HCT116 (cell line): ENCODE results near the gene PPP1R3G. TPM values are rescaled to one million over a fixed set of nuclear protein-coding genes. Genes with fewer than 3 reads are reported as not detected.

Experiments
- ATAC-seq: fragments of 200-7000 bp; cut with Tn5 transposase; 2 replicates; pipeline ENCODE4 v1.9.1; 2020; ENCODE audit warnings: mild to moderate bottlenecking, moderate library complexity
- BruUV-seq: library from RNA; stranded (reverse); fragments of 400-500 nt; replicated peaks from 2 replicates; lab custom pipeline; 2021; lab: Mats Ljungman, UMichigan
- CTCF ChIA-PET: fragments of 300-600 bp; sonication (Branson Sonifier 250); formaldehyde crosslinking; loops from one replicate; lab custom pipeline; 2021; ENCODE audit warnings: antibody characterized with exemption; lab: Charles Lee
- POLR2A ChIA-PET: fragments of 300-600, 350-600 bp; sonication (Branson Sonifier 250); formaldehyde crosslinking; loops from one replicate; lab custom pipeline; 2021; ENCODE audit warnings: antibody characterized with exemption; lab: Charles Lee
- RAD21 ChIA-PET, 2 experiments: fragments of 300-600 bp; sonication (Branson Sonifier 250); formaldehyde crosslinking; loops; one replicate each; lab custom pipeline; 2023; ENCODE audit warnings: low total read pairs in 2 of 2; ENCODE audit not compliant: uncharacterized antibody in 2 of 2, unreplicated experiment in 2 of 2, low non-redundant PET in 1 of 2; lab: Charles Lee
- DNase-seq: peaks from one replicate; pipeline ENCODE4 v3.0.0-alpha.2; 2010; ENCODE audit warnings: low read depth, low spot score
- H2AFZ ChIP-seq: fragments of 200-600 bp; shearing (Covaris generic), sonication (generic); 2 replicates; pipeline ENCODE4 v1.6.1; 2017; ENCODE audit warnings: low read depth, mixed run types, mixed read lengths, antibody characterized with exemption, low read length; ENCODE audit not compliant: poor library complexity, severe bottlenecking
- H3K27ac ChIP-seq: 2 replicates; pipeline ENCODE4 v1.5.1; 2012; ENCODE audit warnings: low read depth, low read length
- H3K27me3 ChIP-seq: fragments of 200-600 bp; sonication (generic); 2 replicates; pipeline ENCODE4 v1.6.1; 2016; ENCODE audit warnings: mixed run types, low read length, mixed read lengths; ENCODE audit not compliant: insufficient read depth
- H3K36me3 ChIP-seq, 2 experiments: fragments of 200-500 bp in 1 of 2; fragments of 200-600 bp in 1 of 2; sonication (Bioruptor generic) in 1 of 2; sonication (generic) in 1 of 2; 2 replicates each; pipeline versions ENCODE4 v1.5.1 to v1.6.1; 2014 to 2016; ENCODE audit warnings: low read length in 2 of 2, inconsistent platforms in 1 of 2, mixed read lengths in 1 of 2, mixed run types in 1 of 2; ENCODE audit not compliant: insufficient read depth in 2 of 2, control insufficient read depth in 1 of 2
- H3K4me1 ChIP-seq, 2 experiments: fragments of 200-600 bp in 1 of 2; sonication (generic) in 1 of 2; 2 replicates each; pipeline versions ENCODE4 v1.5.1 to v1.6.1; 2012 to 2017; ENCODE audit warnings: low read length in 2 of 2, inconsistent platforms in 1 of 2, mild to moderate bottlenecking in 1 of 2, mixed read lengths in 1 of 2, mixed run types in 1 of 2, moderate library complexity in 1 of 2; ENCODE audit not compliant: insufficient read depth in 2 of 2, control insufficient read depth in 1 of 2
- H3K4me2 ChIP-seq: fragments of 200-600 bp; sonication (generic); 2 replicates; pipeline ENCODE4 v1.6.1; 2017; ENCODE audit warnings: mixed run types, low read length, mixed read lengths
- H3K4me3 ChIP-seq, 2 experiments: fragments of 200-600 bp in 1 of 2; sonication (generic) in 1 of 2; replicated peaks in 1 of 2; 2 replicates each; pipeline ENCODE4 v1.5.1; 2011 to 2016; ENCODE audit warnings: low read length in 2 of 2, control low read depth in 1 of 2, low read depth in 1 of 2, mild to moderate bottlenecking in 1 of 2, mixed read lengths in 1 of 2, mixed run types in 1 of 2
- H3K79me2 ChIP-seq: fragments of 200-600 bp; sonication (generic); 2 replicates; pipeline ENCODE4 v1.6.1; 2017; ENCODE audit warnings: mild to moderate bottlenecking, mixed run types, low read length, moderate library complexity, mixed read lengths; ENCODE audit not compliant: insufficient read depth
- H3K9ac ChIP-seq: fragments of 200-600 bp; sonication (generic); 2 replicates; pipeline ENCODE4 v1.6.1; 2016; ENCODE audit warnings: low read length, mixed read lengths
- H3K9me2 ChIP-seq: fragments of 200-600 bp; sonication (generic), shearing (Covaris generic); 2 replicates; pipeline ENCODE4 v1.6.1; 2017; ENCODE audit warnings: mixed run types, mild to moderate bottlenecking, moderate library complexity; ENCODE audit not compliant: insufficient read depth
- H3K9me3 ChIP-seq, 2 experiments: fragments of 200-500 bp in 1 of 2; fragments of 200-600 bp in 1 of 2; sonication (Bioruptor generic) in 1 of 2; sonication (generic) in 1 of 2; 2 replicates each; pipeline ENCODE4 v1.6.1; 2014 to 2017; ENCODE audit warnings: low read length in 2 of 2, mixed read lengths in 2 of 2, inconsistent platforms in 1 of 2, low read depth in 1 of 2, mild to moderate bottlenecking in 1 of 2, mixed run types in 1 of 2, moderate library complexity in 1 of 2; ENCODE audit not compliant: control insufficient read depth in 1 of 2, insufficient read depth in 1 of 2
- H4K20me1 ChIP-seq: fragments of 200-600 bp; sonication (generic), shearing (Covaris generic); 2 replicates; pipeline ENCODE4 v1.6.1; 2017; ENCODE audit warnings: mixed run types, mild to moderate bottlenecking, moderate library complexity; ENCODE audit not compliant: insufficient read depth
- CEBPB ChIP-seq: IDR thresholded peaks from 2 replicates; pipeline ENCODE4 v1.6.1; 2012; ENCODE audit warnings: low read depth
- FOSL1 ChIP-seq: IDR thresholded peaks from 2 replicates; pipeline ENCODE4 v1.6.1; 2012; ENCODE audit warnings: low read depth
- RAD21 ChIP-seq: IDR thresholded peaks from 2 replicates; pipeline ENCODE4 v1.6.1; 2012; ENCODE audit warnings: low read depth, mild to moderate bottlenecking
- SRF ChIP-seq: IDR thresholded peaks from 2 replicates; pipeline ENCODE4 v1.6.1; 2012; ENCODE audit warnings: low read depth
- ZNF274 ChIP-seq: fragments of 200-500 bp; sonication (Bioruptor generic); IDR thresholded peaks from 2 replicates; pipeline ENCODE4 v1.6.1; 2014; ENCODE audit warnings: mild to moderate bottlenecking, low read depth, low read length, inconsistent platforms
- intact Hi-C: fragments of 100-400 bp; cut with micrococcal nuclease; formaldehyde crosslinking; loops from 2 replicates; pipeline ENCODE4 v1.10.0; 2022
- total RNA-seq: library from RNA; stranded (reverse); gene quantifications from one replicate; pipeline ENCODE4 v1.2.1, GENCODE V29; 2021; ENCODE audit not compliant: unreplicated experiment
- TF ChIP-seq, protein P1 (sequence below), 3 experiments: fragments of 200-600 bp in 1 of 3; sonication (generic) in 1 of 3; IDR thresholded peaks in 2 of 3; conservative IDR thresholded peaks in 1 of 3; 2 replicates each; pipeline ENCODE4 v1.5.1; 2012 to 2017; ENCODE audit warnings: low read depth in 2 of 3, low read length in 2 of 3, antibody characterized with exemption in 1 of 3, borderline replicate concordance in 1 of 3, control low read depth in 1 of 3, mild to moderate bottlenecking in 1 of 3, mixed read lengths in 1 of 3, mixed run types in 1 of 3, moderate library complexity in 1 of 3; ENCODE audit not compliant: insufficient read depth in 1 of 3
- TF ChIP-seq, protein P2 (sequence below): IDR thresholded peaks from 2 replicates; pipeline ENCODE4 v1.6.1; 2012; ENCODE audit warnings: low read depth

Gene PPP1R3G
- total RNA-seq, 1 experiment from 2014 or later: 0.27 TPM

DNA sequence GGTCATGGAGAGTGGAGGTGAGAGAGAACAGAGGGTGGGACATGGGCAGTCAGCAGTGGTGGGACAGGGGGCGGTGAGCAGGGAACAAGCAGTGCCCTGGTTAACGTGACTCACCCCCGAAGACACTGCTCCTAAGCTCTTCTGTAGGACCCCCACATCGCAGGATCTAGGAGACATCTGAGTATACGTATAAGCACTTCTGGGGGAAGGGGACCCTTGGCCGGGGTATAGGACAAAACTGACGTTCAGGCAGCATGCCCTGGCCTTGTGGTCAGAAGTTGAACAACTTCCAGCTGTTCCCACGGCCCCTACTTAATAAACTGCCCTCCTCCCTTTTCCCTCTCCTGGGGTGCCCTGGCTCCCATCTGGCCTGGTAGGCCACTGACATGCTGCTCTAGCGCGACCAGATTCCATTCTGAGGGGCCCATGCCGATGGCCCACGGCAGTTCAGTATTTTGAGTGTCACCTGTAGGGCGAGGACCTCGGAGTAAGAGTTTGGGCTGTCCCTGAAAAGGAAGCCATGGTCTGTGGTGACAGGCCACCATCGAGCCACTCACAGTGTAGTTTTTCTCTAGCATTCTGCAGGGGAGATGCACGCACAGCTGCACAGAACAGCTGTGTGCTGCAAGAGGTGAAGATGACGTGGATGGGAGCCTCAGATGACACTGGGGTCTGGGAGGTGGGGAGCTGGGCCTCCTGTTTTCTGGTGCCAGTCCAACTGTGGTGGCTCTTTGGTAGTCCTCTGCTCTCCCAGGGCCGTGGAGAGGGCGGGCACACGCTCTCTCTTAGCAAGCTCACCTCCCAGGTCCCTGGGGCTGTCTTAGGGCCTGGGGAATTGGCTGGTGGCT, 38.4 kb downstream of the PPP1R3G start:
- Histone ChIP-seq H3K79me2 (no peaks in the 10 kb centered on the region), H3K9ac (no peak overlapping the region), H3K4me2 (no peak overlapping the region), H3K36me3 (no peaks in the 10 kb centered on the region), H3K27me3 (no peaks in the 10 kb centered on the region), H3K27ac (no peak overlapping the region), H3K9me3 (no peaks in the 10 kb centered on the region), H3K4me1 (peaks cover 19 to 24% of the 10 kb centered on the region in 2 experiments), H3K4me3 (no peak overlapping the region), H3K9me2 (no peaks in the 10 kb centered on the region), H2AFZ (no peak overlapping the region), H4K20me1 (no peaks in the 10 kb centered on the region)
- no TSS peak for BruUV-seq
- intact Hi-C loops: no loop called here
- RAD21 ChIA-PET: no interaction called here
- DNase-seq (no peak), ATAC-seq (no peak)
- CTCF ChIA-PET: no interaction called here
- POLR2A ChIA-PET: no interaction called here
- TF ChIP-seq, protein P1, sequence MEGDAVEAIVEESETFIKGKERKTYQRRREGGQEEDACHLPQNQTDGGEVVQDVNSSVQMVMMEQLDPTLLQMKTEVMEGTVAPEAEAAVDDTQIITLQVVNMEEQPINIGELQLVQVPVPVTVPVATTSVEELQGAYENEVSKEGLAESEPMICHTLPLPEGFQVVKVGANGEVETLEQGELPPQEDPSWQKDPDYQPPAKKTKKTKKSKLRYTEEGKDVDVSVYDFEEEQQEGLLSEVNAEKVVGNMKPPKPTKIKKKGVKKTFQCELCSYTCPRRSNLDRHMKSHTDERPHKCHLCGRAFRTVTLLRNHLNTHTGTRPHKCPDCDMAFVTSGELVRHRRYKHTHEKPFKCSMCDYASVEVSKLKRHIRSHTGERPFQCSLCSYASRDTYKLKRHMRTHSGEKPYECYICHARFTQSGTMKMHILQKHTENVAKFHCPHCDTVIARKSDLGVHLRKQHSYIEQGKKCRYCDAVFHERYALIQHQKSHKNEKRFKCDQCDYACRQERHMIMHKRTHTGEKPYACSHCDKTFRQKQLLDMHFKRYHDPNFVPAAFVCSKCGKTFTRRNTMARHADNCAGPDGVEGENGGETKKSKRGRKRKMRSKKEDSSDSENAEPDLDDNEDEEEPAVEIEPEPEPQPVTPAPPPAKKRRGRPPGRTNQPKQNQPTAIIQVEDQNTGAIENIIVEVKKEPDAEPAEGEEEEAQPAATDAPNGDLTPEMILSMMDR (IDR thresholded peaks at IDR 0.05 in 2 of 3, conservative IDR thresholded peaks at IDR 0.05 in 1 of 3; ENCODE audit: borderline replicate concordance in 1 of 3, insufficient read depth in 1 of 3, low read depth in 2 of 3, low read length in 2 of 3): no peak
- TF ChIP-seq CEBPB (no peak), SRF (no peak), ZNF274 (no peak), FOSL1 (no peak), RAD21 (no peak)
- TF ChIP-seq, protein P2, sequence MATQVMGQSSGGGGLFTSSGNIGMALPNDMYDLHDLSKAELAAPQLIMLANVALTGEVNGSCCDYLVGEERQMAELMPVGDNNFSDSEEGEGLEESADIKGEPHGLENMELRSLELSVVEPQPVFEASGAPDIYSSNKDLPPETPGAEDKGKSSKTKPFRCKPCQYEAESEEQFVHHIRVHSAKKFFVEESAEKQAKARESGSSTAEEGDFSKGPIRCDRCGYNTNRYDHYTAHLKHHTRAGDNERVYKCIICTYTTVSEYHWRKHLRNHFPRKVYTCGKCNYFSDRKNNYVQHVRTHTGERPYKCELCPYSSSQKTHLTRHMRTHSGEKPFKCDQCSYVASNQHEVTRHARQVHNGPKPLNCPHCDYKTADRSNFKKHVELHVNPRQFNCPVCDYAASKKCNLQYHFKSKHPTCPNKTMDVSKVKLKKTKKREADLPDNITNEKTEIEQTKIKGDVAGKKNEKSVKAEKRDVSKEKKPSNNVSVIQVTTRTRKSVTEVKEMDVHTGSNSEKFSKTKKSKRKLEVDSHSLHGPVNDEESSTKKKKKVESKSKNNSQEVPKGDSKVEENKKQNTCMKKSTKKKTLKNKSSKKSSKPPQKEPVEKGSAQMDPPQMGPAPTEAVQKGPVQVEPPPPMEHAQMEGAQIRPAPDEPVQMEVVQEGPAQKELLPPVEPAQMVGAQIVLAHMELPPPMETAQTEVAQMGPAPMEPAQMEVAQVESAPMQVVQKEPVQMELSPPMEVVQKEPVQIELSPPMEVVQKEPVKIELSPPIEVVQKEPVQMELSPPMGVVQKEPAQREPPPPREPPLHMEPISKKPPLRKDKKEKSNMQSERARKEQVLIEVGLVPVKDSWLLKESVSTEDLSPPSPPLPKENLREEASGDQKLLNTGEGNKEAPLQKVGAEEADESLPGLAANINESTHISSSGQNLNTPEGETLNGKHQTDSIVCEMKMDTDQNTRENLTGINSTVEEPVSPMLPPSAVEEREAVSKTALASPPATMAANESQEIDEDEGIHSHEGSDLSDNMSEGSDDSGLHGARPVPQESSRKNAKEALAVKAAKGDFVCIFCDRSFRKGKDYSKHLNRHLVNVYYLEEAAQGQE: no peak
